Neural progenitor cell (in vitro differentiated cells): ENCODE measurements around the gene FOXO1. TPM values are rescaled to one million over a fixed set of nuclear protein-coding genes. Genes with fewer than 3 reads are reported as not detected.
"Not testable (repeated sequence)": the region's sequence is repeated elsewhere in the genome, so short reads cannot be mapped to it uniquely, and the experiment has no call there.

Source experiments
- DNase-seq: peaks from one replicate; pipeline ENCODE4 v3.0.0-alpha.2; 2016; ENCODE audit warnings: low spot score
- H2AFZ ChIP-seq: fragments of 200-600 bp; sonication (generic); replicated peaks from 2 replicates; pipeline ENCODE4 v1.6.1; 2016; ENCODE audit warnings: antibody characterized with exemption
- H3F3A ChIP-seq: fragments of 200-600 bp; sonication (generic); 2 replicates; pipeline ENCODE4 v1.6.1; 2016; ENCODE audit warnings: antibody characterized with exemption, low read depth
- H3K27ac ChIP-seq: fragments of 200-600 bp; sonication (generic); 2 replicates; pipeline ENCODE4 v1.5.1; 2016; ENCODE audit warnings: mild to moderate bottlenecking
- H3K27me3 ChIP-seq: fragments of 200-600 bp; sonication (generic); 2 replicates; pipeline ENCODE4 v1.6.1; 2016; ENCODE audit warnings: mild to moderate bottlenecking, moderate library complexity
- H3K36me3 ChIP-seq: fragments of 200-600 bp; sonication (generic); 2 replicates; pipeline ENCODE4 v1.5.1; 2016
- H3K4me1 ChIP-seq: fragments of 200-600 bp; sonication (generic); 2 replicates; pipeline ENCODE4 v1.6.1; 2016; ENCODE audit warnings: mixed run types
- H3K4me2 ChIP-seq: fragments of 200-600 bp; sonication (generic); 2 replicates; pipeline ENCODE4 v1.6.1; 2016
- H3K4me3 ChIP-seq: fragments of 200-600 bp; sonication (generic); 2 replicates; pipeline ENCODE4 v1.5.1; 2016
- H3K79me2 ChIP-seq: fragments of 200-600 bp; sonication (generic); 2 replicates; pipeline ENCODE4 v1.6.1; 2016; ENCODE audit warnings: low read depth
- H3K9ac ChIP-seq: fragments of 200-600 bp; sonication (generic); 2 replicates; pipeline ENCODE4 v1.6.1; 2016
- H3K9me3 ChIP-seq: fragments of 200-600 bp; sonication (generic); 2 replicates; pipeline ENCODE4 v1.5.1; 2016; ENCODE audit warnings: low read depth
- H4K20me1 ChIP-seq: fragments of 200-600 bp; sonication (generic); 2 replicates; pipeline ENCODE4 v1.6.1; 2016; ENCODE audit warnings: low read depth
- H3K27ac Mint-ChIP-seq: 3 replicates; pipeline ENCODE4 v1.8.0; 2021; ENCODE audit warnings: mixed read lengths
- H3K27me3 Mint-ChIP-seq: 2 replicates; pipeline ENCODE4 v1.8.0; 2022; ENCODE audit warnings: low read depth, mild to moderate bottlenecking, inconsistent platforms, moderate library complexity, mixed read lengths; ENCODE audit not compliant: insufficient read depth
- H3K36me3 Mint-ChIP-seq: 3 replicates; pipeline ENCODE4 v1.8.0; 2021; ENCODE audit warnings: mixed read lengths
- H3K4me1 Mint-ChIP-seq: 3 replicates; pipeline ENCODE4 v1.8.0; 2021; ENCODE audit warnings: mixed read lengths
- H3K4me3 Mint-ChIP-seq: 3 replicates; pipeline ENCODE4 v1.8.0; 2021; ENCODE audit warnings: mild to moderate bottlenecking, moderate library complexity, mixed read lengths
- H3K9me3 Mint-ChIP-seq: 3 replicates; pipeline ENCODE4 v1.8.0; 2020; ENCODE audit warnings: mixed read lengths
- CTCF ChIP-seq: fragments of 200-600 bp; sonication (generic); IDR thresholded peaks from 2 replicates; pipeline ENCODE4 v1.5.1; 2017; ENCODE audit warnings: antibody characterized with exemption, mild to moderate bottlenecking
- EZH2 ChIP-seq: fragments of 200-600 bp; sonication (generic); IDR thresholded peaks from 2 replicates; pipeline ENCODE4 v1.6.1; 2017; ENCODE audit warnings: antibody characterized with exemption, mild to moderate bottlenecking, moderate library complexity
- EZH2phosphoT487 ChIP-seq: fragments of 200-600 bp; sonication (generic); IDR thresholded peaks from 2 replicates; pipeline ENCODE4 v1.6.1; 2017; ENCODE audit warnings: antibody characterized with exemption
- total RNA-seq: library from RNA; depleted of rRNA; stranded (reverse); fragments of >200 nt; gene quantifications from 2 replicates; pipeline ENCODE4 v1.2.3, GENCODE V29; 2015; ENCODE audit warnings: low replicate concordance

The FOXO1 gene
- total RNA-seq, 1 donor from 2014 or later: 3.7 TPM

- Histone ChIP-seq H3K4me3 (peak overlapping the region; percentile 77), H3K9ac (no peak overlapping the region), H3K4me2 (peak overlapping the region; percentile 93), H4K20me1 (peaks cover 22% of the 10 kb centered on the region), H3F3A (peaks cover 17% of the 10 kb centered on the region), H3K9me3 (no peaks in the 10 kb centered on the region), H3K27ac (no peak overlapping the region), H2AFZ (peak overlapping the region; percentile 75), H3K36me3 (no peaks in the 10 kb centered on the region), H3K27me3 (peaks cover 50% of the 10 kb centered on the region), H3K79me2 (peaks cover 36% of the 10 kb centered on the region), H3K4me1 (peaks cover 24% of the 10 kb centered on the region)
- peak; percentile 59 for DNase-seq
- H3K4me3 Mint-ChIP-seq: peak overlapping the region; percentile 93
- no peak for TF ChIP-seq CTCF
- no peak for TF ChIP-seq EZH2phosphoT487
- TF ChIP-seq EZH2: peak; percentile 23
- H3K27ac Mint-ChIP-seq: no peak overlapping the region
- no peaks in the 10 kb centered on the region for H3K9me3 Mint-ChIP-seq
- H3K27me3 Mint-ChIP-seq: peaks cover 5% of the 10 kb centered on the region
- H3K36me3 Mint-ChIP-seq: no peaks in the 10 kb centered on the region
- H3K4me1 Mint-ChIP-seq: peaks cover 24% of the 10 kb centered on the region
Observed at GRCh38 chr13:40665126-40666044, 1.1 kb downstream of the FOXO1 start.

GRCh38 chr13:40664350-40665125, 1.9 kb downstream of the FOXO1 start:
- no peaks in the 10 kb centered on the region for H3K36me3 Mint-ChIP-seq
- H3K36me3 ChIP-seq: no peaks in the 10 kb centered on the region
- H3K4me1 ChIP-seq: peaks cover 32% of the 10 kb centered on the region
- peak overlapping the region; percentile 60 for H3K27ac Mint-ChIP-seq
- peaks cover 17% of the 10 kb centered on the region for H3F3A ChIP-seq
- peak overlapping the region; percentile 93 for H3K4me3 Mint-ChIP-seq
- peak overlapping the region; percentile 93 for H3K4me2 ChIP-seq
- peak overlapping the region; percentile 34 for H2AFZ ChIP-seq
- H3K27me3 ChIP-seq: peaks cover 50% of the 10 kb centered on the region
- peaks cover 29% of the 10 kb centered on the region for H3K4me1 Mint-ChIP-seq
- H3K9me3 ChIP-seq: no peaks in the 10 kb centered on the region
- H3K4me3 ChIP-seq: peak overlapping the region; percentile 77
- no peaks in the 10 kb centered on the region for H3K9me3 Mint-ChIP-seq
- peaks cover 5% of the 10 kb centered on the region for H3K27me3 Mint-ChIP-seq
- DNase-seq: peak; percentile 45
- peaks cover 22% of the 10 kb centered on the region for H4K20me1 ChIP-seq
- peaks cover 41% of the 10 kb centered on the region for H3K79me2 ChIP-seq
- no peak overlapping the region for H3K27ac ChIP-seq
- H3K9ac ChIP-seq: no peak overlapping the region
- peak; percentile 71 for TF ChIP-seq EZH2
- TF ChIP-seq CTCF: no peak
- peak; percentile 39 for TF ChIP-seq EZH2phosphoT487

GRCh38 chr13:40664100-40664349, 2.4 kb downstream of the FOXO1 start:
- not testable (repeated sequence) for H2AFZ ChIP-seq, H3K9ac ChIP-seq, H3K27me3 Mint-ChIP-seq, H3K27ac ChIP-seq, H3K27ac Mint-ChIP-seq, H3K36me3 Mint-ChIP-seq, H3K36me3 ChIP-seq, H3K9me3 ChIP-seq, H3K9me3 Mint-ChIP-seq
- Histone ChIP-seq H3K27me3 (peaks cover 50% of the 10 kb centered on the region), H3K79me2 (peaks cover 44% of the 10 kb centered on the region), H3K4me3 (peak overlapping the region; percentile 77), H4K20me1 (peaks cover 22% of the 10 kb centered on the region), H3K4me1 (peaks cover 32% of the 10 kb centered on the region), H3F3A (peaks cover 17% of the 10 kb centered on the region), H3K4me2 (peak overlapping the region; percentile 93)
- DNase-seq: peak; percentile 41
- H3K4me3 Mint-ChIP-seq: peak overlapping the region; percentile 93
- peaks cover 29% of the 10 kb centered on the region for H3K4me1 Mint-ChIP-seq
